ENCODE data around the gene TMEM88. TPM values are rescaled to one million over a fixed set of nuclear protein-coding genes. Genes with fewer than 3 reads are reported as not detected.

The TMEM88 gene
- total and polyA plus RNA-seq, 2 of the 13 experiments (the other 11 are each of a cell fraction or from before 2014, with no cell fraction given), result 0.31 to 0.66 TPM

GRCh38 chr17:7834957-7835813 is 19.7 kb upstream of the TMEM88 start (continued):
- TF ChIP-seq ZNF704 (CRISPR knock-in tag; IDR thresholded peaks at IDR 0.05; ENCODE audit: borderline replicate concordance) (no peak), ZFY (CRISPR knock-in tag; IDR thresholded peaks at IDR 0.05) (no peak; the same call in 1 of the 2 replicates), ZNF124 (CRISPR knock-in tag; IDR thresholded peaks at IDR 0.05) (no peak), ARHGAP35 (CRISPR knock-in tag; IDR thresholded peaks at IDR 0.05; ENCODE audit: borderline replicate concordance) (no peak), HNRNPH1 (optimal IDR thresholded peaks at IDR 0.05; ENCODE audit: low read depth, low read length) (no peak), ZNF382 (CRISPR knock-in tag; IDR thresholded peaks at IDR 0.05; ENCODE audit: borderline replicate concordance) (no peak), ZNF703 (CRISPR knock-in tag; IDR thresholded peaks at IDR 0.05; ENCODE audit: borderline replicate concordance) (no peak), ZNF33B (CRISPR knock-in tag; IDR thresholded peaks at IDR 0.05) (no peak), KLF15 (CRISPR knock-in tag; IDR thresholded peaks at IDR 0.05; ENCODE audit: borderline replicate concordance) (no peak), FOXK1 (CRISPR knock-in tag; IDR thresholded peaks at IDR 0.05; ENCODE audit: borderline replicate concordance, low read depth) (no peak), BORCS8-MEF2B (CRISPR knock-in tag; IDR thresholded peaks at IDR 0.05) (no peak), SATB2 (CRISPR knock-in tag; IDR thresholded peaks at IDR 0.05) (no peak), NR1H2 (CRISPR knock-in tag; IDR thresholded peaks at IDR 0.05; ENCODE audit: borderline replicate concordance, low read depth) (no peak), EP300 (IDR thresholded peaks at IDR 0.05; ENCODE audit: low read depth in 2 of 2, low read length in 2 of 2) (0 out of 4 replicates have a peak, but pooled peaks have one; percentile 3 to 25), EP300 (CRISPR knock-in tag; IDR thresholded peaks at IDR 0.05; ENCODE audit: borderline replicate concordance) (0 out of 2 replicates have a peak, but pooled peaks have one; percentile 28), ZNF337 (CRISPR knock-in tag; IDR thresholded peaks at IDR 0.05; ENCODE audit: borderline replicate concordance, low read depth) (no peak), ZFP36 (IDR thresholded peaks at IDR 0.05; ENCODE audit: borderline replicate concordance, low read depth, low read length, partially characterized antibody) (no peak), ZMYM2 (CRISPR knock-in tag; IDR thresholded peaks at IDR 0.05) (no peak), GABPB1 (CRISPR knock-in tag; IDR thresholded peaks at IDR 0.05) (peak; percentile 69)

All from HepG2 (cell line).